GM12874 (cell line): ENCODE measurements around the gene LTF.

Experiments
- CTCF ChIP-seq: IDR thresholded peaks from 2 replicates; pipeline ENCODE4 v1.5.1; 2011; ENCODE audit warnings: low read depth, mild to moderate bottlenecking, control low read depth, low read length, moderate library complexity; ENCODE audit not compliant: insufficient read depth

Gene LTF

GRCh38 chr3:46409739-46410489 lies 54.8 kb downstream of the LTF start:
- TF ChIP-seq CTCF, result no peak

GRCh38 chr3:46408853-46409252 lies 55.9 kb downstream of the LTF start:
- TF ChIP-seq CTCF, result no peak

GRCh38 chr3:46407970-46408369 lies 56.7 kb downstream of the LTF start:
- TF ChIP-seq CTCF, result no peak

- TF ChIP-seq CTCF, result no peak
These were observed 57.7 kb downstream of the LTF start, which contains the start of the genes CCR5AS and CCRL2 for GRCh38 chr3:46406788-46407611. Gene CCR5AS, minus strand, starts transcription at chr3:46407066. Gene CCRL2, plus strand, starts transcription at chr3:46407259. Its CDS starts 821 bp downstream, at chr3:46408080.

GRCh38 chr3:46406443-46406787 lies 58.3 kb downstream of the LTF start:
- no peak for TF ChIP-seq CTCF

- no peak for TF ChIP-seq CTCF
These were observed 59.2 kb downstream of the LTF start for GRCh38 chr3:46405301-46406019.

- TF ChIP-seq CTCF, result no peak
These were observed 63.1 kb downstream of the LTF start for GRCh38 chr3:46401579-46401978.
